Smooth muscle cell (in vitro differentiated cells): Measurements from ENCODE around the gene NDUFA11. TPM values are rescaled to one million over a fixed set of nuclear protein-coding genes. Genes with fewer than 3 reads are reported as not detected.
"Not testable (repeated sequence)": the region's sequence is repeated elsewhere in the genome, so short reads cannot be mapped to it uniquely, and the experiment has no call there.

Experiments used
- DNase-seq: peaks from one replicate; lab custom pipeline; 2025; ENCODE audit not compliant: unreplicated experiment; lab: John Stamatoyannopoulos, UW
- H2AFZ ChIP-seq: fragments of 200-600 bp; sonication (generic); 2 replicates; pipeline ENCODE4 v1.6.0; 2016; ENCODE audit warnings: antibody characterized with exemption, low read depth, mild to moderate bottlenecking
- H3F3A ChIP-seq: fragments of 200-600 bp; sonication (generic); 2 replicates; pipeline ENCODE4 v1.6.0; 2017; ENCODE audit warnings: antibody characterized with exemption, low read depth
- H3K27ac ChIP-seq: fragments of 200-600 bp; sonication (generic); 2 replicates; pipeline ENCODE4 v1.5.1; 2016; ENCODE audit warnings: low read depth, mild to moderate bottlenecking
- H3K27me3 ChIP-seq: fragments of 200-600 bp; sonication (generic); 2 replicates; pipeline ENCODE4 v1.6.1; 2016; ENCODE audit warnings: low read depth, mild to moderate bottlenecking
- H3K36me3 ChIP-seq: fragments of 200-600 bp; sonication (generic); 2 replicates; pipeline ENCODE4 v1.5.1; 2016; ENCODE audit warnings: low read depth
- H3K4me1 ChIP-seq: fragments of 200-600 bp; sonication (generic); 2 replicates; pipeline ENCODE4 v1.5.1; 2016; ENCODE audit warnings: low read depth
- H3K4me2 ChIP-seq: fragments of 200-600 bp; sonication (generic); 2 replicates; pipeline ENCODE4 v1.6.0; 2016; ENCODE audit warnings: mild to moderate bottlenecking
- H3K4me3 ChIP-seq: fragments of 200-600 bp; sonication (generic); 2 replicates; pipeline ENCODE4 v1.5.1; 2016; ENCODE audit warnings: mild to moderate bottlenecking
- H3K79me2 ChIP-seq: fragments of 200-600 bp; sonication (generic); 2 replicates; pipeline ENCODE4 v1.6.0; 2016; ENCODE audit warnings: low read depth, mild to moderate bottlenecking
- H3K9ac ChIP-seq: fragments of 200-600 bp; sonication (generic); 2 replicates; pipeline ENCODE4 v1.6.0; 2016; ENCODE audit warnings: low read depth
- H3K9me3 ChIP-seq: fragments of 200-600 bp; sonication (generic); replicated peaks from 2 replicates; pipeline ENCODE4 v1.5.1; 2016; ENCODE audit warnings: low read depth
- H4K20me1 ChIP-seq: fragments of 200-600 bp; sonication (generic); 2 replicates; pipeline ENCODE4 v1.6.0; 2016; ENCODE audit warnings: low read depth
- WGBS: methylation state at CpG from one replicate; pipeline ENCODE4 v1.1.7; 2016; ENCODE audit warnings: low lambda C conversion rate; 5-methylcytosine and 5-hydroxymethylcytosine counted together
- polyA plus RNA-seq: library from polyadenylated mRNA; unstranded; fragments of >200 nt; fragmentation: Nextera tagmentation; extraction: Ambion mirVana; gene quantifications from 2 replicates; pipeline ENCODE4 v1.2.1, GENCODE V29; 2016
- total RNA-seq: library from RNA; depleted of rRNA; stranded (reverse); fragments of >200 nt; gene quantifications from 2 replicates; pipeline ENCODE4 v1.2.3, GENCODE V29; 2014
- TF ChIP-seq, protein P1 (sequence below): fragments of 200-600 bp; sonication (generic); IDR thresholded peaks from 2 replicates; pipeline ENCODE4 v1.5.1; 2017; ENCODE audit warnings: borderline replicate concordance, mild to moderate bottlenecking, antibody characterized with exemption; ENCODE audit not compliant: insufficient read depth, poor library complexity, severe bottlenecking

NDUFA11 gene
- total and polyA plus RNA-seq, 2 experiments from 2014 or later: 169 to 493 TPM

DNA sequence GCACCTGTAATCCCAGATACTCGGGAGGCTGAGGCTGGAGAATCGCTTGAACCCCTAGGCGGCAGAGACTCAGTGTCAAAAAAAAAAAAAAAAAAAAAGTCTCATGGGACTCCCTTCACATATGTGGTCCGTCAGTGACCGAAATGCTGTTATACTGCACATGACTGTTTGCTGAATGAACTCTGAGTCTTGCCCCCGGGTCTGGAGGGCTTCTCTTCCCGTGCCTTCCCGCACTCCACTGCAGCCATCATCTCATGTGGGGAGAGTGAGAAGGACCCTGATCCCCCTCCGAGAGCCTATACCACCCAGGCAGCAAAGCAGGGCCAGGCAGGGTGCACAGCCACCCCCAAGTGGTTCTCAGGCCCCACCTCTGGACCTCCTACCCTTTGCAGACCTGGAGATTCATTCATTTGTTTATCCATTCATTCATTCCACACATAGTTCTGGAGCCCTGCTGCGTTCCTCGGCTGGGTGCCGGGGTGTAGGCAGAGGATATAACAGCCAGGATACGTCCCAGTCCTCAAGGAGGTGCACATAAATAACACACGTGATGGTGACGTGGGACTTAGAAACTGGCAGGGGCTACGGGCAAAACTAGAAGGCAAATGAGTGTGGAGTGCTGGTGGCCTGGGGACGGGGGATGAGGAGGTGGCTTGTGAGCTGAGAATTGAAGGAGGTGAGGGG lies 14.2 kb downstream of the NDUFA11 start:
- no peaks in the 10 kb centered on the region for H3K36me3 ChIP-seq
- peaks cover 6% of the 10 kb centered on the region for H4K20me1 ChIP-seq
- no peak overlapping the region for H2AFZ ChIP-seq
- H3K9me3 ChIP-seq: no peaks in the 10 kb centered on the region
- H3K27me3 ChIP-seq: no peaks in the 10 kb centered on the region
- TF ChIP-seq, protein P1, sequence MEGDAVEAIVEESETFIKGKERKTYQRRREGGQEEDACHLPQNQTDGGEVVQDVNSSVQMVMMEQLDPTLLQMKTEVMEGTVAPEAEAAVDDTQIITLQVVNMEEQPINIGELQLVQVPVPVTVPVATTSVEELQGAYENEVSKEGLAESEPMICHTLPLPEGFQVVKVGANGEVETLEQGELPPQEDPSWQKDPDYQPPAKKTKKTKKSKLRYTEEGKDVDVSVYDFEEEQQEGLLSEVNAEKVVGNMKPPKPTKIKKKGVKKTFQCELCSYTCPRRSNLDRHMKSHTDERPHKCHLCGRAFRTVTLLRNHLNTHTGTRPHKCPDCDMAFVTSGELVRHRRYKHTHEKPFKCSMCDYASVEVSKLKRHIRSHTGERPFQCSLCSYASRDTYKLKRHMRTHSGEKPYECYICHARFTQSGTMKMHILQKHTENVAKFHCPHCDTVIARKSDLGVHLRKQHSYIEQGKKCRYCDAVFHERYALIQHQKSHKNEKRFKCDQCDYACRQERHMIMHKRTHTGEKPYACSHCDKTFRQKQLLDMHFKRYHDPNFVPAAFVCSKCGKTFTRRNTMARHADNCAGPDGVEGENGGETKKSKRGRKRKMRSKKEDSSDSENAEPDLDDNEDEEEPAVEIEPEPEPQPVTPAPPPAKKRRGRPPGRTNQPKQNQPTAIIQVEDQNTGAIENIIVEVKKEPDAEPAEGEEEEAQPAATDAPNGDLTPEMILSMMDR: no peak
- H3K4me1 ChIP-seq: no peaks in the 10 kb centered on the region
- H3F3A ChIP-seq: no peaks in the 10 kb centered on the region
- no peak overlapping the region for H3K9ac ChIP-seq
- no peak overlapping the region for H3K27ac ChIP-seq
- H3K4me3 ChIP-seq: no peak overlapping the region
- no peak for DNase-seq
- H3K79me2 ChIP-seq: no peaks in the 10 kb centered on the region
- no peak overlapping the region for H3K4me2 ChIP-seq
- WGBS: 80% methylated on average over 17 of the region's 17 CpGs

DNA sequence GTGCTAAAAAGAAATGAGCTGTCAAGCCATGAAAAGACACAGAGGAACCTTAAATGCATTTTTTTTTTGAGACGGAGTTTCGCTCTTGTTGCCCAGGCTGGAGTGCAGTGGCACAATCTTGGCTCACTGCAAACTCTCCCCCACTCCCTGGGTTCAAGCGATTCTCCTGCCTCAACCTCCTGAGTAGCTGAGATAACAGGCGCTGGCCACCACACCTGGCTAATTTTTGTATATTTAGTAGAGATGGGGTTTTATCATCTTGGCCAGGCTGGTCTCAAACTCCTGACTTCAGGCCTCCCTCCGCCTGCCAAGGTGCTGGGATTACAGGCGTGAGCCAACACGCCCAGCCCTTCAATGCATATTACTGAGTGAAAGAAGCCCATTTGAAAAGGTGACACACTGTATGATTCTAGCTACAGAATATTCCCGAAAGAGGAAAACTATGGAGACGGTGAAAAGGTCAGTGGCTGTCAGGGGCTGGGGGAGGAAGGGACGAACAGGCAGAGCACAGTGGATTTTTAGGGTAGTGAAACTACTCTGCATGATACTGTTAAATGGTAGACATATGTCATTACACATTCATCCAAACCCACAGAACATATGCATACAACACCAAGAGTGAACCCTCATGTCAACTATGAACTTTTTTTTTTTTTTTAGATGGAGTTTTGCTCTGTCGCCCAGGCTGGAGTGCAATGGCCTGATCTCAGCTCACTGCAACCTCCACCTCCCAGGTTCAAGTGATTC lies 19.4 kb downstream of the NDUFA11 start:
- not testable (repeated sequence) for H4K20me1 ChIP-seq
- 89% methylated on average over 11 of the region's 11 CpGs for WGBS
- H3K4me1 ChIP-seq: peaks cover 10% of the 10 kb centered on the region

DNA sequence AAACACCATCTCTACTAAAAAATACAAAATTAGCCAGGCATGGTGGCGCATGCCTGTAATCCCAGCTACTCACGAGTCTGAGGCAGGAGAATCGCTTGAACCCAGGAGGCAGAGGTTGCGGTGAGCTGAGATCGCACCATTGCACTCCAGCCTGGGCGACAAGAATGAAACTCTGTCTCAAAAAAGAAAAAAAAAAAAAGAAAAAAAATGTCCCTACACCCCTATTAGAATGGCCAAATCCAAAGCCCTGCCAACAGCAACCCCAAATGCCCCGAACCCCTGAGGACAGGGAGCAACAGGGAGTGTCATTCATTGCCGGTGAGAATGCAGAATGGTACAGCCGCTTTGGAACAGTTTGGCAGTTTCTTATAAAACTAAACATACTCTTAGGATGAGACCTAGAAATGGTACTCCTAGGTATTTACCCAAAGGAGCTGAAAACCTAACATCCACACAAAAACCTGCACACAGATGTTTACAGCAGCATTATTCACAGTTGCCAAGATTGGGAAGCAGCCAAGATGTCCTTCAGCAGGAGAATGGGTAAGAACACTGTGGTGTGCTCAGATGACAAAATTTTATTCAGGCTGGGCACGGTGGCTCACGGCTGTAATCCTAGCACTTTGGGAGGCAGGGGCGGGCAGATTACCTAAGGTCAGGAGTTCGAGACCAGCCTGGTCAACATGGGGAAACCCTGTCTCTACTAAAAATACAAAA lies 20.3 kb downstream of the NDUFA11 start:
- not testable (repeated sequence) for H4K20me1 ChIP-seq, H2AFZ ChIP-seq, H3F3A ChIP-seq, H3K36me3 ChIP-seq, DNase-seq, H3K9me3 ChIP-seq, H3K79me2 ChIP-seq, H3K4me3 ChIP-seq, H3K27ac ChIP-seq, H3K27me3 ChIP-seq, H3K4me2 ChIP-seq, H3K9ac ChIP-seq
- 89% methylated on average over 13 of the region's 13 CpGs for WGBS
- H3K4me1 ChIP-seq: peaks cover 10% of the 10 kb centered on the region

More for the DNA sequence above, 19.4 kb downstream of the NDUFA11 start:
- H3K4me3 ChIP-seq, H3K27ac ChIP-seq, H3K4me2 ChIP-seq, H2AFZ ChIP-seq, H3K27me3 ChIP-seq, H3K9me3 ChIP-seq, H3F3A ChIP-seq, H3K9ac ChIP-seq, DNase-seq, H3K36me3 ChIP-seq, H3K79me2 ChIP-seq: not testable (repeated sequence)

DNA sequence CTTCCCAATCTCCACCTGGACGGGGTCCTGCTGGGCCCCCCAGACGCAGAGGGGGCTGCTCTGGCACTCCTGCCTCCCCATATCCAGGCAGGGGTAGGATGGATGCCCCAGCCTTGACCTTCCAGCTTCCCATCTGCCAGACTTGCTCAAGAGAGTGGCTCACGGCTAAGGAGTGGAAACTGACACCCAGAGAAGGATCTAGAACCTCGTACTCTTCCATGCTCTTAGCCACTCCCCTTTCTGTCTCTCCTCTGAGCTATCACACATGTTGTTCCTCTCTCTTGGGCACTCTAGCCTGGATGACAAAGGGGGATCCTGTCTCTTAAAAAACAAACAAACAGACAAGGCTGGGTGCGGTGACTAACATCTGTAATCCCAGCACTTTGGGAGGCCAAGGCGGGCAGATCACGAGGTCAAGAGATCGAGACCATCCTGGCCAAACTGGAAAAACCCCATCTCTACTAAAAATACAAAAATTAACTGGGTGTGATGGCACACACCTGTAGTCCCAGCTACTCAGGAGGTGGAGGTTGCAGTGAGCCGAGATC lies 21.1 kb downstream of the NDUFA11 start:
- H3F3A ChIP-seq: no peaks in the 10 kb centered on the region
- no peak for DNase-seq
- no peak overlapping the region for H3K9ac ChIP-seq
- no peaks in the 10 kb centered on the region for H3K9me3 ChIP-seq
- no peaks in the 10 kb centered on the region for H3K36me3 ChIP-seq
- TF ChIP-seq, protein P1: no peak
- no peaks in the 10 kb centered on the region for H4K20me1 ChIP-seq
- no peaks in the 10 kb centered on the region for H3K79me2 ChIP-seq
- WGBS: 75% methylated on average over 9 of the region's 9 CpGs
- H3K4me2 ChIP-seq: no peak overlapping the region
- H3K27ac ChIP-seq: no peak overlapping the region
- H3K4me1 ChIP-seq: peaks cover 10% of the 10 kb centered on the region
- no peaks in the 10 kb centered on the region for H3K27me3 ChIP-seq
- no peak overlapping the region for H2AFZ ChIP-seq
- no peak overlapping the region for H3K4me3 ChIP-seq
